Measurements from ENCODE around the gene CCSER2.
"Not testable (repeated sequence)": the region's sequence is repeated elsewhere in the genome, so short reads cannot be mapped to it uniquely, and the experiment has no call there.

CCSER2 gene

GRCh38 chr10:84397735-84398144 is 69.4 kb downstream of the CCSER2 start:
- DNase-seq (ENCODE audit: low spot score): no peak

- no peak for DNase-seq (ENCODE audit: low spot score)
Observed at GRCh38 chr10:84398696-84399095, 70.3 kb downstream of the CCSER2 start.

GRCh38 chr10:84401854-84402611 is 73.6 kb downstream of the CCSER2 start:
- DNase-seq (ENCODE audit: low spot score): no peak

GRCh38 chr10:84404783-84405182 is 76.4 kb downstream of the CCSER2 start:
- no peak for DNase-seq (ENCODE audit: low spot score)

- no peak for DNase-seq (ENCODE audit: low spot score)
Observed at GRCh38 chr10:84405662-84406061, 77.3 kb downstream of the CCSER2 start.

- no peak for DNase-seq (ENCODE audit: low spot score)
Observed at GRCh38 chr10:84406561-84406960, 78.2 kb downstream of the CCSER2 start.

GRCh38 chr10:84407388-84408049 is 79.1 kb downstream of the CCSER2 start:
- no peak for DNase-seq (ENCODE audit: low spot score)

GRCh38 chr10:84412482-84412881 is 84.1 kb downstream of the CCSER2 start:
- no peak for DNase-seq (ENCODE audit: low spot score)

- DNase-seq (ENCODE audit: low spot score): not testable (repeated sequence)
Observed at GRCh38 chr10:84414110-84414509, 85.7 kb downstream of the CCSER2 start.

GRCh38 chr10:84415539-84416244 is 87.3 kb downstream of the CCSER2 start:
- DNase-seq (ENCODE audit: low spot score): no peak

GRCh38 chr10:84416245-84416555 is 87.8 kb downstream of the CCSER2 start:
- no peak for DNase-seq (ENCODE audit: low spot score)

- no peak for DNase-seq (ENCODE audit: low spot score)
Observed at GRCh38 chr10:84423719-84424118, 95.3 kb downstream of the CCSER2 start.

- no peak for DNase-seq (ENCODE audit: low spot score)
Observed at GRCh38 chr10:84424731-84425167, 96.4 kb downstream of the CCSER2 start.

- DNase-seq (ENCODE audit: low spot score): no peak
Observed at GRCh38 chr10:84427903-84428650, 99.7 kb downstream of the CCSER2 start.

- DNase-seq (ENCODE audit: low spot score): no peak
Observed at GRCh38 chr10:84428711-84429110, 100.3 kb downstream of the CCSER2 start.

GRCh38 chr10:84429926-84430520 is 101.6 kb downstream of the CCSER2 start:
- peak; percentile 53 for DNase-seq (ENCODE audit: low spot score)

- no peak for DNase-seq (ENCODE audit: low spot score)
Observed at GRCh38 chr10:84432891-84433290, 104.5 kb downstream of the CCSER2 start.

- no peak for DNase-seq (ENCODE audit: low spot score)
Observed at GRCh38 chr10:84440781-84441180, 112.4 kb downstream of the CCSER2 start.

- DNase-seq (ENCODE audit: low spot score): no peak
Observed at GRCh38 chr10:84447701-84448400, 119.5 kb downstream of the CCSER2 start.

- DNase-seq (ENCODE audit: low spot score): not testable (repeated sequence)
Observed at GRCh38 chr10:84449351-84449750, 121.0 kb downstream of the CCSER2 start.

- DNase-seq (ENCODE audit: low spot score): no peak
Observed at GRCh38 chr10:84452003-84452402, 123.6 kb downstream of the CCSER2 start.
